ENCODE results near the gene ASCC1. TPM values are rescaled to one million over a fixed set of nuclear protein-coding genes. Genes with fewer than 3 reads are reported as not detected.

Gene ASCC1
- total RNA-seq, 4 donors from 2014 or later = 26.8 to 37.7 (median 34.9) TPM

- TF ChIP-seq, protein P1, sequence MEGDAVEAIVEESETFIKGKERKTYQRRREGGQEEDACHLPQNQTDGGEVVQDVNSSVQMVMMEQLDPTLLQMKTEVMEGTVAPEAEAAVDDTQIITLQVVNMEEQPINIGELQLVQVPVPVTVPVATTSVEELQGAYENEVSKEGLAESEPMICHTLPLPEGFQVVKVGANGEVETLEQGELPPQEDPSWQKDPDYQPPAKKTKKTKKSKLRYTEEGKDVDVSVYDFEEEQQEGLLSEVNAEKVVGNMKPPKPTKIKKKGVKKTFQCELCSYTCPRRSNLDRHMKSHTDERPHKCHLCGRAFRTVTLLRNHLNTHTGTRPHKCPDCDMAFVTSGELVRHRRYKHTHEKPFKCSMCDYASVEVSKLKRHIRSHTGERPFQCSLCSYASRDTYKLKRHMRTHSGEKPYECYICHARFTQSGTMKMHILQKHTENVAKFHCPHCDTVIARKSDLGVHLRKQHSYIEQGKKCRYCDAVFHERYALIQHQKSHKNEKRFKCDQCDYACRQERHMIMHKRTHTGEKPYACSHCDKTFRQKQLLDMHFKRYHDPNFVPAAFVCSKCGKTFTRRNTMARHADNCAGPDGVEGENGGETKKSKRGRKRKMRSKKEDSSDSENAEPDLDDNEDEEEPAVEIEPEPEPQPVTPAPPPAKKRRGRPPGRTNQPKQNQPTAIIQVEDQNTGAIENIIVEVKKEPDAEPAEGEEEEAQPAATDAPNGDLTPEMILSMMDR (IDR thresholded peaks at IDR 0.05; ENCODE audit: low read depth) = no peak
These were observed 150.5 kb downstream of the ASCC1 start for GRCh38 chr10:72065439-72066025.

GRCh38 chr10:72063703-72064391, 152.2 kb downstream of the ASCC1 start:
- TF ChIP-seq, protein P1 (IDR thresholded peaks at IDR 0.05; ENCODE audit: low read depth) = no peak

- TF ChIP-seq, protein P1 (IDR thresholded peaks at IDR 0.05; ENCODE audit: low read depth) = no peak
These were observed 153.0 kb downstream of the ASCC1 start for GRCh38 chr10:72062832-72063702.

- TF ChIP-seq, protein P1 (IDR thresholded peaks at IDR 0.05; ENCODE audit: low read depth) = no peak
These were observed 153.7 kb downstream of the ASCC1 start for GRCh38 chr10:72062382-72062781.

- TF ChIP-seq, protein P1 (IDR thresholded peaks at IDR 0.05; ENCODE audit: low read depth) = no peak
These were observed 154.1 kb downstream of the ASCC1 start for GRCh38 chr10:72061930-72062329.

DNA sequence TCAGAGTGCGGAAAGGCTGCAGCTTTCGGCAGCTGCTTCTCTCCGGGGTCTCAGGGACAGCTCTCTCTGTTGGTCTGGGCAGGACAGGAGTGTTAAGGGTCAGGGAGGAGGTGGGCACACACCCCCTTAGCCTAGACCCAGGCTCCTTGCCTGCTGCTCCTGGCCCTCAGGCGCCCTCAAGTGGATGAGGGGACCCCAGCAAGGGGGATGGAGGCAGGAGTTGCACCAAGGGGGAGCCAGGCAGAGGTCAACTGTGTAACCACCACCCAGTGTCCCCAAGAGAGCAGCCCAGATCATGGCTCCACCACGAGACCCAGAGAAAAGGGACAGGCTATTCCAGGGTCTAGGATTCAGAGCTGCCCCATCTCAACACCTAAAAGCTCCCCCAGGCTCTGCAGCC, 154.6 kb downstream of the ASCC1 start:
- TF ChIP-seq, protein P1 (IDR thresholded peaks at IDR 0.05; ENCODE audit: low read depth) = no peak

Data from subcutaneous adipose tissue (tissue), 4 donors.